ENCODE measurements around the gene ARHGAP33. TPM values are rescaled to one million over a fixed set of nuclear protein-coding genes. Genes with fewer than 3 reads are reported as not detected.

The ARHGAP33 gene
- total RNA-seq, 4 donors from 2014 or later = 0.33 to 12.2 (median 4.5) TPM

GRCh38 chr19:35736913-35737886, 38.2 kb upstream of the ARHGAP33 start:
- TF ChIP-seq CTCF (IDR thresholded peaks at IDR 0.05; ENCODE audit: low read depth) = no peak

DNA sequence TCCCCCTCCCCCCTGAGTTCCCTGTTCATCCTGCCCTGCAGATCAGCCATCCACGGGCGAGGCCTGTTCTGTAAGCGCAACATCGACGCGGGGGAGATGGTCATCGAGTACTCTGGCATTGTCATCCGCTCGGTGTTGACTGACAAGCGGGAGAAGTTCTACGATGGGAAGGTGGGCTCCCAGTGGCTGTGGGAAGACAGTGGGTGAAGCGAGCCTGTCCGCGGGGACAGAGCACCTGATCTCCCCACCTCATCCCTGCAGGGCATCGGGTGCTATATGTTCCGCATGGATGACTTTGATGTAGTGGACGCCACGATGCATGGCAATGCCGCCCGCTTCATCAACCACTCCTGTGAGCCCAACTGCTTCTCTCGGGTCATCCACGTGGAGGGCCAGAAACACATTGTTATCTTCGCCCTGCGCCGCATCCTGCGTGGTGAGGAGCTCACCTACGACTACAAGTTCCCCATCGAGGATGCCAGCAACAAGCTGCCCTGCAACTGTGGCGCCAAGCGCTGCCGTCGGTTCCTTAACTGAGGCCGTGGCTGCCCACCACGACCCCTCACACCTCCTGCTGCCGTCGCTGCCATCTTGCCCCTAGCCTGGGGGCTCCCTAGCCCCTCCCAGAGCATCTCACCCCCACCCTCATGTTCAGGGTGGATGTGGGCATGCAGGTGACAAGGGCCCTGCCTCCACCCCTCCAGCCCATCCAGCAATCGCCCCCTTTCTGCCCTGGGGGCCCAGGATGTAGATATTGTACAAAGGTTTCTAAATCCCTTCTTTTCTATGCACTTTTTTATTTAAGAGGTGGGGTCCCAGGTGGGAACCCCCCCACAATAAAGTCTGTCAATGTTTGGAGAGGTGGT, 37.1 kb upstream of the ARHGAP33 start:
- TF ChIP-seq CTCF (IDR thresholded peaks at IDR 0.05; ENCODE audit: low read depth) = no peak

DNA sequence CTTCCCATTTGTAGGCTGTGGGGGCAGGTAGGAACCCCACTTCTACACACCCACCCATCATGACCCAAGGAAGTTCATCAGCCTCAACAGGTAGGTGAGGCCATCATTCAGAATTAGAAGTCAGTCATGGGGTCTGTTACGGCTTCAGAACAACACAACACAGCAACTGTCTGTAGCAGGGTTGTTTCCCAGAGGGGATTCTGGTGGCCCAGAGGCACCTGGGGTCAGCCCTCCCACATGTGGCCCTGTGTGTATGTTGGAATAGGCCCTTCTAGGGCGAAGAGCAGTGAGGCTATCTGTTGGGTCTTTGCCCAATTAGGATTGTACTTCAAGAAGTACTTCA, 36.5 kb upstream of the ARHGAP33 start:
- no peak for TF ChIP-seq CTCF (IDR thresholded peaks at IDR 0.05; ENCODE audit: low read depth)

DNA sequence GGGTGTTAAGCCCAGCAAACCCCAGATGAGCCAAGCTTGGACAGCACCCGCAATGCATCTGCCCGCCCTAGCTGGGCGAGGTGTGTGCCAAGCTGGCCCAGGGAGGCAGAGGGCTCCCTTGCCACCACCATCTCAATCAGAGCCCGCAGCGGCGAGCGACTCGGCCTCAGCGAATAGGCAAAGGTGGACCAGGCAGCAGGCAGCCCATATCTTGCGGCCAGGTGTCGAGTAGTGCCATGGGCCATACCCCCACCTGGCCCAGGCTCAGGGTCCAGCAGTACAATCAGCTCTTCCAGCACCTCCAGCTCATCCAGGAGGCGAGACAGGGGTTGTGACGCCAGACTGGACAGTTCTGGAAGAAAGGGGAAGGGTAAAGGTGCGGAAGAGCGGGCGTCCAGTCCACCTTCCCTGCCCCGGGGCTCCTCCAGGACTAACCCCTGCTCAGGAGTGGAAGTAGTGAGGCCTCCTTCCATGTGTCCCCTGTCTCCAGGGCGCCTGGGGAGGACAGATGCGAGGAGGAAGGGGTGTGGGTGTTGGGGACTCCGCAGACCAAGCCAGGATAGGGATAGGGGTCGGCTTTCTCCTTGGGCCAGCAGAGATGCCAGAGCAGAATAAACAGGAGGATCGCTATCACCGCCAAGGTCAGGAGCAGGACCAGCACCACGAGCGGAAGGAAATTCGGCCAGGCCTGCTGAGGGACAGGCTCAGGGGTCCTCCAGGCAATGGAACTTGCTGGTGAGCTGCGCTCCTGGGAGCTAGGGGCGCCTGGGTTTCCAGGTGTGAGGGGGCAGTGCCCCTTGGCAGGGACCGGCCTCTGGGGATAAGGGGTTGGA, 35.9 kb upstream of the ARHGAP33 start:
- no peak for TF ChIP-seq CTCF (IDR thresholded peaks at IDR 0.05; ENCODE audit: low read depth)

DNA sequence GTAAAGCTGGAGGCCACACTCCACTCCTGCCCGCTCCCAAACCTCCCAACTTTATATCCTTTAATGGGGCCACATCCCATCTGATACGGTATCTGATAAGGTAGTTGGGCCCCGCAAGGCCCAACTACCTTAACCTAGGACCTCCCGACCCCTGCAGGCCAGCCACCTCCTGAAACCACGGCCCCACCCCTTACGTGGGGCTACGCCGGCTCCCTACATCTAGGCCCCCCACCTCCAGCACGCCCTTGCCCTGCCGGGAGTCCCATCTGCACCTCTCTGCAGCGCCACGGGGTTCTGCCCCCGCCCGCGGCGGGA, 35.3 kb upstream of the ARHGAP33 start:
- TF ChIP-seq CTCF (IDR thresholded peaks at IDR 0.05; ENCODE audit: low read depth) = no peak

GRCh38 chr19:35740423-35741202, 34.8 kb upstream of the ARHGAP33 start:
- no peak for TF ChIP-seq CTCF (IDR thresholded peaks at IDR 0.05; ENCODE audit: low read depth)

All from subcutaneous adipose tissue (tissue), 4 donors.